AG04449 (cell line): ENCODE data around the gene SYNE4.

Experiments
- CTCF ChIA-PET: fragments of 350-600 bp; formaldehyde crosslinking; extraction: SDS; loops from one replicate; lab custom pipeline; 2021; ENCODE audit warnings: antibody characterized with exemption; lab: Yijun Ruan, JAX
- POLR2A ChIA-PET: fragments of 400-600, 350-600 bp; formaldehyde crosslinking; extraction: SDS; loops from one replicate; lab custom pipeline; 2020; ENCODE audit warnings: antibody characterized with exemption, inconsistent platforms; lab: Yijun Ruan, JAX
- DNase-seq: peaks from one replicate; pipeline ENCODE4 v3.0.0-alpha.2; 2010; ENCODE audit warnings: low read depth, low spot score
- H3K4me3 ChIP-seq: 2 replicates; pipeline ENCODE4 v1.5.1; 2011; ENCODE audit warnings: low read depth, mild to moderate bottlenecking, control low read depth, low read length
- TF ChIP-seq, protein P1 (sequence below): IDR thresholded peaks from one replicate; pipeline ENCODE4 v1.5.1; 2011; ENCODE audit warnings: mild to moderate bottlenecking, moderate library complexity, low read length, control low read depth, inconsistent platforms; ENCODE audit not compliant: insufficient read depth; ENCODE audit errors: missing control alignments

Gene SYNE4

DNA sequence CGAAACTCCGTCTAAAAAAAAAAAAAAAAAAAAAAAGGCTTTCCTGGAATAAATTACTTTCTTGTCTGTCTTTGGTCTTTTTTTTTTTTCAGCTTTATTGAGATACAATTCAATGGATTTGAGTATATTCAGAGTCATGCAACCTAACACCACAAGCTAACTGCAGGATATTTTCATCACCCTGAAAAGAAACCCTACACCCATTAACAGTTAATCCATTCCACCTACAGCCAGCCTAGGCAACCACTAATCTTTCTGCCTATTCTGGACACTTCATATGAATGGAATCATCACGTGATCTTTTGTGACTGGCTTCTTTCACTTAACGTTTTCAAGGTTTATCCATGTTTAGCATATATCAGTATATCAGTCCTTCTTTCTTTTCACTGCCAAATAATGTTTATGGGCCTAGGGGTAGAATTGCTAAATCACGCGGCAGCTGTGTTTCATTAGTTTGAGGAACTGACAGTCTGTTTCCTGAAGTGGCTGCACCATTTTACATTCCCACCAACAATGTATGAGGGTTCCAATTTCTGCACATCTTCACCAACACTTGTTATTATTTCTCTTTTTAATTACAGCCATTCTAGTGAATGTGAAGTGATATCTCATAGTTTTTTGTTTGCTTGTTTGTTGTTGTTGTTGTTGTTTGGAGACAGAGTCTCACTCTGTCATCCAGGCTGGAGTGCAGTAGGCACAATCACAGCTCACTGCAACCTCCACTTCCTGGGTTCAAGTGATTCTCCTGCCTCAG, 52.6 kb downstream of the SYNE4 start:
- DNase-seq = no peak
- TF ChIP-seq, protein P1, sequence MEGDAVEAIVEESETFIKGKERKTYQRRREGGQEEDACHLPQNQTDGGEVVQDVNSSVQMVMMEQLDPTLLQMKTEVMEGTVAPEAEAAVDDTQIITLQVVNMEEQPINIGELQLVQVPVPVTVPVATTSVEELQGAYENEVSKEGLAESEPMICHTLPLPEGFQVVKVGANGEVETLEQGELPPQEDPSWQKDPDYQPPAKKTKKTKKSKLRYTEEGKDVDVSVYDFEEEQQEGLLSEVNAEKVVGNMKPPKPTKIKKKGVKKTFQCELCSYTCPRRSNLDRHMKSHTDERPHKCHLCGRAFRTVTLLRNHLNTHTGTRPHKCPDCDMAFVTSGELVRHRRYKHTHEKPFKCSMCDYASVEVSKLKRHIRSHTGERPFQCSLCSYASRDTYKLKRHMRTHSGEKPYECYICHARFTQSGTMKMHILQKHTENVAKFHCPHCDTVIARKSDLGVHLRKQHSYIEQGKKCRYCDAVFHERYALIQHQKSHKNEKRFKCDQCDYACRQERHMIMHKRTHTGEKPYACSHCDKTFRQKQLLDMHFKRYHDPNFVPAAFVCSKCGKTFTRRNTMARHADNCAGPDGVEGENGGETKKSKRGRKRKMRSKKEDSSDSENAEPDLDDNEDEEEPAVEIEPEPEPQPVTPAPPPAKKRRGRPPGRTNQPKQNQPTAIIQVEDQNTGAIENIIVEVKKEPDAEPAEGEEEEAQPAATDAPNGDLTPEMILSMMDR = no peak
- ChIA-PET CTCF (no interaction called here), POLR2A (no interaction called here)
- no peak overlapping the region for H3K4me3 ChIP-seq
